HCEC 1CT (cell line): ENCODE measurements around the gene STX16.
"Not testable (repeated sequence)": the region's sequence is repeated elsewhere in the genome, so short reads cannot be mapped to it uniquely, and the experiment has no call there.

Experiments
- DNase-seq: peaks from one replicate; pipeline ENCODE4 v3.0.0-alpha.2; 2017

The STX16 gene

GRCh38 chr20:58637466-58638213 is 13.4 kb upstream of the STX16 start:
- DNase-seq = no peak

- DNase-seq = no peak
These were observed 12.5 kb upstream of the STX16 start for GRCh38 chr20:58638467-58639181.

GRCh38 chr20:58639182-58640146 is 11.6 kb upstream of the STX16 start:
- DNase-seq = no peak

- DNase-seq = peak; percentile 24
These were observed 10.6 kb upstream of the STX16 start for GRCh38 chr20:58640446-58640845.

- DNase-seq = no peak
These were observed 8.6 kb upstream of the STX16 start for GRCh38 chr20:58642441-58642840.

- not testable (repeated sequence) for DNase-seq
These were observed 8.2 kb upstream of the STX16 start for GRCh38 chr20:58642896-58643295.

- DNase-seq = no peak
These were observed 5.6 kb upstream of the STX16 start for GRCh38 chr20:58645412-58645968.

- DNase-seq = no peak
These were observed 4.8 kb upstream of the STX16 start for GRCh38 chr20:58646257-58646656.

GRCh38 chr20:58646703-58647102 is 4.4 kb upstream of the STX16 start:
- no peak for DNase-seq

GRCh38 chr20:58647162-58647795 is 3.8 kb upstream of the STX16 start:
- no peak for DNase-seq

- peak; percentile 20 for DNase-seq
These were observed 3.1 kb upstream of the STX16 start for GRCh38 chr20:58647796-58648501.

GRCh38 chr20:58648502-58648825 is 2.6 kb upstream of the STX16 start:
- not testable (repeated sequence) for DNase-seq

- DNase-seq = no peak
These were observed 1.5 kb upstream of the STX16 start for GRCh38 chr20:58649288-58650180.

- DNase-seq = no peak
These were observed 805 bp upstream of the STX16 start for GRCh38 chr20:58650181-58650775.

- DNase-seq = no peak
These were observed 469 bp downstream of the STX16 start for GRCh38 chr20:58651559-58651945.

GRCh38 chr20:58651946-58652605 is 993 bp downstream of the STX16 start:
- peak; percentile 74 for DNase-seq

GRCh38 chr20:58652606-58653294 is 1.7 kb downstream of the STX16 start:
- peak; percentile 11 for DNase-seq

- DNase-seq = no peak
These were observed 3.3 kb downstream of the STX16 start for GRCh38 chr20:58654337-58654736.
